ENCODE data around the gene RBFOX2. TPM values are rescaled to one million over a fixed set of nuclear protein-coding genes. Genes with fewer than 3 reads are reported as not detected.

RBFOX2 gene
- polyA plus RNA-seq, 1 of the 3 experiments (the other 2 are of a cell fraction): 115 TPM

DNA sequence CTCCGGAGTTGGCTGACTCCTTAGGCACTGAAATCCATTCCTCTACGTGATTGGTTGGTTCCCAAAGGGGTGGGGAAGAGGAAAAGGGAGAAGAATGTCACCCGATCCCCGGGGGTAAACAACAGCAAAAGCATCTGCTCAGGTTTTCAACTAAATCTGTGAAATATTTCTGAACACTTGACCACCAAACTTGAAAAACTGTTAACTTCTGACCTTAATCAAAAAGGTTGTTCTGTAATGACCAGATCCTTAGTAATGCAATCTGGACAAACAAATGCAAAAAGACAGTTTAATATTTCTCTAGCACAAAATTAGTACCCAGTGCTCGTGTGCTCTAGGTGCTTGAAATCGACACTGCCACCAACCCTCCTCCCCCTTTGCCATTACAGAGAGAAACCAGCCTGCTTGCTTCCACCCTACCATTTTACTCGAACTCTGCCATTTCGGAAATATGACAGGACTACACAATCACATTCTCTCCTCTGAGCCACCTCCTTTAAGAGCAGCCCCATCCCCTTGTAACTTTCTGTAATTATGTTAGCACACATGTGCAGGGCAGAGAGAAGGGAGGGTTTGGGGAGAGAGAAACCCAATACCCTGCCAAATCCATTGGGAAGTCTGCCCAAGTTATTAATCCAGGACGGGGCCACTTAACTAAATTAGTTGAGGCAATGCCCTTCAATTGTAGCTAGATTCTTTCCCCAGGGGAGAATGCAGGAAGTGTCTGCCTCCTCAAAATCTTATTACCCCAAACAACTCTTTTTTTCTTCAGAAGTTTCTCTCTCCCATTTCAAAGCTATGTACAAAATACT, 113.8 kb downstream of the RBFOX2 start (continued):
- TF ChIP-seq FOXM1 (IDR thresholded peaks at IDR 0.05; ENCODE audit: low read depth): no peak
- TF ChIP-seq RFX5 (IDR thresholded peaks at IDR 0.05; ENCODE audit: low read length): 0 out of 2 replicates have a peak, but pooled peaks have one; percentile 60
- no peak for TF ChIP-seq RXRA (IDR thresholded peaks at IDR 0.05; ENCODE audit: borderline replicate concordance, low read depth)
- TF ChIP-seq RAD21 (IDR thresholded peaks at IDR 0.05; ENCODE audit: low read length): no peak
- TF ChIP-seq FOXJ3 (CRISPR knock-in tag; IDR thresholded peaks at IDR 0.05): no peak
- TF ChIP-seq CHD2 (IDR thresholded peaks at IDR 0.05; ENCODE audit: low read length, partially characterized antibody): peak; percentile 42
- TF ChIP-seq, protein P1, sequence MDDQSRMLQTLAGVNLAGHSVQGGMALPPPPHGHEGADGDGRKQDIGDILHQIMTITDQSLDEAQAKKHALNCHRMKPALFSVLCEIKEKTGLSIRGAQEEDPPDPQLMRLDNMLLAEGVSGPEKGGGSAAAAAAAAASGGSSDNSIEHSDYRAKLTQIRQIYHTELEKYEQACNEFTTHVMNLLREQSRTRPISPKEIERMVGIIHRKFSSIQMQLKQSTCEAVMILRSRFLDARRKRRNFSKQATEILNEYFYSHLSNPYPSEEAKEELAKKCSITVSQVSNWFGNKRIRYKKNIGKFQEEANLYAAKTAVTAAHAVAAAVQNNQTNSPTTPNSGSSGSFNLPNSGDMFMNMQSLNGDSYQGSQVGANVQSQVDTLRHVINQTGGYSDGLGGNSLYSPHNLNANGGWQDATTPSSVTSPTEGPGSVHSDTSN (IDR thresholded peaks at IDR 0.05): no peak
- TF ChIP-seq ELF1 (IDR thresholded peaks at IDR 0.05): no peak

DNA sequence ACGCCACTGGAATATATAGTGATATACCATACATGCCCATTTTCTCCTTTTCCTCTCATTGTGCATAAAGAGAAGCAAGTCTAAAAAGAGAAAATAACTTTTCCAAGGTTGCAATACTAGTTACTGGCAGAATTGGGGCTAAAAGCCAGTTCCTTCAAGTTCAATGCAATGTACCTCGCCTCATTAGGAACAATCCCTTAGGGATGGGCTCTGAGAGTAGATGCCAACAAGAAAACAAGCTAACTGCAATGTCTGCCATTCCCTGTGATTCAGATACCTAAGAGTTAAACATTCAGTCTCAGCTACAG, 114.3 kb downstream of the RBFOX2 start:
- CTCF ChIA-PET: interaction anchor here (0.7 to 2.6 kb wide), 6 partner anchors 8 to 287 kb away, joined by 3 to 8 read pairs (median 4); no protein-coding TSS in a partner anchor
- no peak overlapping the region; the same call in 1 of the 2 replicates for H3K9ac ChIP-seq
- peak overlapping the region; percentile 82 for H3K4me2 ChIP-seq
- H3K4me3 ChIP-seq (ENCODE audit: low read depth in 2 of 2, low read length in 1 of 2): peak overlapping the region in 1 of 2 experiments; percentile 52; a peak in 2 of 4 replicates
- peaks cover 87% of the 10 kb centered on the region for H4K20me1 ChIP-seq (ENCODE audit: insufficient read depth)
- no peak overlapping the region; the same call in 1 of the 2 replicates for H2AFZ ChIP-seq (ENCODE audit: low read depth)
- H3K27ac ChIP-seq (ENCODE audit: low read depth in 2 of 2, low read length in 1 of 2): peak overlapping the region; percentile 65 to 99; a peak in 3 of 4 replicates
- no peaks in the 10 kb centered on the region for H3K9me3 ChIP-seq
- POLR2A ChIA-PET: interaction anchor here (0.8 to 1.4 kb wide), 3 partner anchors 57 to 152 kb away, joined by 3 to 6 read pairs (median 5); no protein-coding TSS in a partner anchor
- H3K79me2 ChIP-seq (ENCODE audit: insufficient read depth): peaks cover 99% of the 10 kb centered on the region
- H3K36me3 ChIP-seq (replicated peaks in 1 of 2; ENCODE audit: control insufficient read depth in 1 of 2, insufficient read depth in 2 of 2, low read length in 1 of 2): no peaks in the 10 kb centered on the region
- H3K4me1 ChIP-seq (ENCODE audit: control insufficient read depth in 1 of 2, insufficient read depth in 2 of 2, low read depth in 1 of 2, low read length in 1 of 2): peaks cover 57 to 61% of the 10 kb centered on the region in 2 experiments; a peak in 3 of 4 replicates
- H3F3A ChIP-seq (replicated peaks; ENCODE audit: insufficient read depth): peaks cover 11% of the 10 kb centered on the region
- WGBS (ENCODE audit: low lambda C conversion rate): 15% methylated on average over 2 of the region's 2 CpGs
- TF ChIP-seq, protein P2, sequence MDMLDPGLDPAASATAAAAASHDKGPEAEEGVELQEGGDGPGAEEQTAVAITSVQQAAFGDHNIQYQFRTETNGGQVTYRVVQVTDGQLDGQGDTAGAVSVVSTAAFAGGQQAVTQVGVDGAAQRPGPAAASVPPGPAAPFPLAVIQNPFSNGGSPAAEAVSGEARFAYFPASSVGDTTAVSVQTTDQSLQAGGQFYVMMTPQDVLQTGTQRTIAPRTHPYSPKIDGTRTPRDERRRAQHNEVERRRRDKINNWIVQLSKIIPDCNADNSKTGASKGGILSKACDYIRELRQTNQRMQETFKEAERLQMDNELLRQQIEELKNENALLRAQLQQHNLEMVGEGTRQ (IDR thresholded peaks at IDR 0.05; ENCODE audit: borderline replicate concordance, low read depth, low read length): no peak
- TF ChIP-seq GABPA (IDR thresholded peaks at IDR 0.05; ENCODE audit: low read depth) (no peak), CHD2 (IDR thresholded peaks at IDR 0.05; ENCODE audit: low read length, partially characterized antibody) (peak; percentile 16), RAD21 (IDR thresholded peaks at IDR 0.05; ENCODE audit: low read length) (0 out of 2 replicates have a peak, but pooled peaks have one; percentile 14), SMC3 (IDR thresholded peaks at IDR 0.05; ENCODE audit: low read depth, low read length) (no peak)
- TF ChIP-seq, protein P1 (IDR thresholded peaks at IDR 0.05): no peak
- no peak for DNase-seq
- H3K9me2 ChIP-seq: no peaks in the 10 kb centered on the region
- no peaks in the 10 kb centered on the region for H3K27me3 ChIP-seq (ENCODE audit: insufficient read depth)
